NCI-H2227 (cell line): ENCODE measurements around the gene ETFA.
A peak's percentile ranks its signal among the peaks of the same experiment; 100 is the strongest.
"Not testable (repeated sequence)": the region's sequence is repeated elsewhere in the genome, so short reads cannot be mapped to it uniquely, and the experiment has no call there.

Experiments
- DNase-seq: peaks from one replicate; lab custom pipeline; 2025; ENCODE audit not compliant: unreplicated experiment; lab: John Stamatoyannopoulos, UW

The ETFA gene

GRCh38 chr15:76327191-76328105, 16.2 kb upstream of the ETFA start:
- DNase-seq, result no peak

DNA sequence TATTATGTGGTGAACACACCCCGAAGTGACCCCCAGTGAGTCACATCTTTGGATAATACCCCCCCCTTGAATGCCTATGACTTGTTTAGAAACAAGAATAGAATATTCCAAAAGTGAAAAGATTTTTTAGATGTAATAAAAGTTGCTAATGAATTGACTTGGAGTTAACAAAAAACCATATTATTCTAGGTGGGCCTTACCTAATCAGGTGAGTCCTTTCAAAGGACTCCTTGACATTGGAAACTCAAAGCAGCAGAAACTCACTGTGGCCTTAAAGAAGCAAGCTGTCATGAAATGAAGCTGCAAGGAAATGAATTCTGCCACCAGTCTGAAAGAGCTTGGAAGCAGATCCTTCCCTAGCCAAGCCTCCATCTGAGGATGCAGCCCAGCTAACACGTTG, 14.4 kb upstream of the ETFA start:
- DNase-seq, result no peak

- DNase-seq, result no peak
Measured at GRCh38 chr15:76324066-76324465, 12.8 kb upstream of the ETFA start.

DNA sequence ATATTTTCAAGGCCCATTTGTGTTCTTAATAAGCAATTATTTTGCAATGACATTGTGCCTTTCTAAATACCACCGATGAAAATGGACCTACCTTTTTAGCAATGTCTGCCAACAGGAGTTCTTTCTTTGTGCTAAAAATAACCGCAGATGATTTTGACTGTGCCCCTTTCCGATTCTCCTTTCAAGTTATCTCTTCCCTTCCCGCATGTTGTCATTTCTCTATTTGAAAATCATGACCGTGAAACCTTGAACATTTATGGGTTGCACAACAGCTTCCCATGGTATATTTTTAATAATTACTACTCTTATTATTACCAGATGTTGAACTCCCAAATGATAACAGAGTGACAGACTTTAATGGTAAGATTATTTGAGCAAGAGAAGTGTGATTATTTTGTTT, 10.3 kb upstream of the ETFA start:
- DNase-seq, result no peak

DNA sequence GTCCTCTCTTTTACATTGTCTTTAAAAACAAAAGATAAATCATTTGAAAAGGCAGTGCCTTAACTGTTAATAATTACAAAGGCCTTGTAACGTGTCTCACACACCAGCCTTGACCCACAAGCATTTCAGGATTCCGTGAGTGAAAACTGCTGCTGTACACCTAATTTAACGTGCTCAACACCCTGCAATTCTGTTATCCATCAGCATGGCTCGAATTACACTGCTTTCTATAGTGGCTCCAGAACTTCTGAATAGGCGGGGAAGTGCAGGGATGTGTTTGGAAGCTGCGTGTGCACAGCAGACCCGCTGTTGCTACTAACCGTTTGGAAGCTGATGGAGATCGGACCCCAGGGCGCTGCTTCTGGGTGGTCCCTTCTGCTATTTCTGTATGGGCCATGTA, 9.9 kb upstream of the ETFA start:
- DNase-seq, result no peak

DNA sequence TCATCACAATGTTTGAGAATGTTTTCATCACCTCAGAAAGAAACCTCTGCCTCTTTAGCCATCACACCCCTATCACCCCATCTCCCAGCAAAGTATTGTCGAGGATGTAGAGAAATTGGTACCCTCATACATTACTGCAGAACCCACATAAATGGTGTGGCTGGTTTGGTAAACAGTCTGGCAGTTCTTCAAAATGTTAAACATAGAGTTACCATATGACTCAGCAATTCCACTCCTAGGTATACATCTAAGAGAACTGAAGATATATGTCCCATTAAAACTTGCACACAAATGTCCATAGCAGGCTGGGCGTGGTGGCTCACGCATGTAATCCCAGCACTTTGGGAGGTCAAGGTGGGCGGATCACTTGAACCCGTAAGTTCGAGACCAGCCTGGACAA, 8.7 kb upstream of the ETFA start:
- DNase-seq, result no peak

DNA sequence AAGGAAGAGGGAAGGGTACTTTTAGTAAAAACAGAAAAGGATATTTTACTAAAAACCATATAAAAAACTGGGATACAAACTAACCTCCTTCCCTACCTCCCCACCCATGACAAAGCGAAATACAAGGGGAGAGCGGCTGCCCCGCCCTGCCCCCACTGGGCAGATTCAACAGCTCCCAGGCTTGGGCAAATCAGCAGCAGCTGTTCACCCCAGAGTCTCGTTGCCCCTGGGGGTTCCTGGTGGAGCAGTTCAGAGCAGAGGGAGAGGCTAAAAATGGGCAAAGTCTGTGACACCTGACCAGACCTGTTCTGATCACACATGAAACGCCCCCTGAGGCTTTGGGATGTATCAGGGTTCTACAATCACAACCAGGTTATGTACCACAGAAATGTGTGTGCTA, 2.5 kb upstream of the ETFA start:
- DNase-seq, result no peak

DNA sequence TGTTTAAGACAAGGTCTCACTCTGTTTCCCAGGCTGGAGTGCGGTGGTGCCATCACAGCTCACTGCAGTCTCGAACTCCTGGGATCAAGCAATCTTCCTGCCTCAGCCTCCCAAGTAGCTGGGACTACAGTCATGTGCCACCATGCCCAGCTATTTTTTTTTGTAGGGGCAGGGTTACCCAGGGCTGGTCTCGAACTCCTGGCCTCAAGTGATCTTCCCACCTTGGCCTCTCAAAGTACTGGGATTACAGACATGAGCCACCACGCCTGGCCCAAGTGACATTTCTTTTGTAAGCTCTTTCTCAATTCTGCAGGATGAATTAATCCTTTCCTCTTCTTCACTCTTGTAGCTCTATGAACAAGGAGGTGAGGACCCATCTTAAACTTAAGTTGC, 1.9 kb upstream of the ETFA start:
- DNase-seq, result not testable (repeated sequence)

DNA sequence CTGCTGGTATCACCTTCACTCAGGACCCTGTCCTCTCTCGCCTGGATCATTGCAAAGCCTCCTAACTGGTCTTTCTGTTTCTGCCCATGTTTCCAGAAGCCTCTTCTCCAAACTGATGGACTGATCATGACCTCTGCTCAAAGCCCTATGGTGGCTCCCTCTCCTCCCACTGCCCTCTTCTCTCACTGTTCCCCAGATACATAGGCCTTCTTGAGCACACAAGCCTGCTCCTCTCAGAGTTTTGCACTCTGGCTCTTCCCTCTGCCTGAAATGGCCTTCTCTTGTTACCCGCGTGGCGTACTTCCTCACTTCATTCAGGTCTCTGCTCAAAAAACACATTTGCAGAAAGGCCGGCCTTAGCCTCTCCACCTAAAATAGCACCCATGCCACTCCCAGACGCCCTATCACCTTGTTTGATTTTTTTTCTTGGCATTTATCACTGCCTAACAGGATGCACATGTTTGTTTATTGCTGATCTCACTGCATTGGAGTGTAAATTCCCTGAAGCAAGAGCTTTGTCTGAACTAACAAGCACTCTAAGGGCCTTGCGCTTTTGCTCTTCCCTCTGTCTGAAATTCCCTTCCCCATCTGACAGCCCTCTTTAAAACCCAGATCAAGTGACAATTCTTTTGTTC, 1.4 kb upstream of the ETFA start:
- no peak for DNase-seq

- no peak for DNase-seq
Measured at GRCh38 chr15:76310475-76311099, 682 bp downstream of the ETFA start.

DNA sequence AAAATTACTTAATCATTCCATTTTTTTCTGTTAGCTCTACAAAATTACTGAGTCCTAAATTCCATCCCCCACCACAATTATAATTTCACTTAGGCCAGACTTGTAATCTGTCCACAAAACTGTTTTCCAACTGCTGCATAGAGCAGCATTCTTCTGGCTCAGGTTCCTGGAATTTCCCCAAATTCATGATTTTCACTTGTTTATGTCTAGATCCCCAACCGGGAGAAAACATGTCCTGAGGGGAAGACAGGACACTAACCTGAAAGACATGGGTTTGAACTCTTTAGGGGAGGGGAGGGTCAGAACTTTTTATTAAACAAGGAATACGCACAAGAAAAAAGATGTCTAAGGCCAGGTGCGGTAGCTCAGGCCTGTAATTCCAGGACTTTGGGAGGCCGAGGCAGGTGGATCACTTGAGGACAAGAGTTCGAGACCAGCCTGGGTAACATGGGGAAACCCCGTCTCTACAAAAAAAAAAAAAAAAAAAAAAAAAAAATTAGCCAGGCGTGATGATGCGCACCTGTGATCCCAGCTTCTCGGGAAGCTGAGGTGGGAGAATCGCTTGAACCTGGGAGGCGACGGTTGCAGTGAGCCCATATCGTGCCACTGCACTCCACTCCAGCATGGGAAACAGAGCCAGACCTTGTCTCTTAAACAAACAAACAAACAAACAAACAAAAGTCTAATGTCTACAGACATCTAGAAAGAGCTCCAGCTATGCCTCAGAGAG, 1.5 kb downstream of the ETFA start:
- DNase-seq, result no peak

GRCh38 chr15:76303909-76304308, 7.4 kb downstream of the ETFA start:
- no peak for DNase-seq

GRCh38 chr15:76299786-76300185, 11.5 kb downstream of the ETFA start:
- no peak for DNase-seq

- DNase-seq, result no peak
Measured at GRCh38 chr15:76298986-76299385, 12.3 kb downstream of the ETFA start.

- DNase-seq, result not testable (repeated sequence)
Measured at GRCh38 chr15:76297951-76298350, 13.3 kb downstream of the ETFA start.

DNA sequence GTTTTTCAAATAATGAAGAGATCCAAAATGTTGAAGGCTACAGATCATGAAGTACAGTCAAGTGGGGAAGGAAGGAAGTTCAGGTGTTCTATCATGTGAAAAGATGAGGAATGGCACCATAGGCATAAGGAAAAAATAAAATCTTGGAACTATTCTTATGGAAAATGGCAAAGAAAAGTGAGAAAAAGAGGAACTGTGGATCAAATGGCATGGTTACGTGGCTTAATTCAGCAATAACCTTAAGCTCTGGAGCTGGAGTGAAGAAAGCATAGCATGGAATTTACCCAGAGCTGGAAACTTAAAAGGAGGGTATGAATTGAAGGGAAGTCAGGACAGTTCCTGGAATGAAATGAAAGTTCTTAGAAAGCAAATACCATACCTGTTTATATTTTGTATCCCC, 14.4 kb downstream of the ETFA start:
- DNase-seq, result no peak

GRCh38 chr15:76294463-76294862, 16.8 kb downstream of the ETFA start:
- not testable (repeated sequence) for DNase-seq

DNA sequence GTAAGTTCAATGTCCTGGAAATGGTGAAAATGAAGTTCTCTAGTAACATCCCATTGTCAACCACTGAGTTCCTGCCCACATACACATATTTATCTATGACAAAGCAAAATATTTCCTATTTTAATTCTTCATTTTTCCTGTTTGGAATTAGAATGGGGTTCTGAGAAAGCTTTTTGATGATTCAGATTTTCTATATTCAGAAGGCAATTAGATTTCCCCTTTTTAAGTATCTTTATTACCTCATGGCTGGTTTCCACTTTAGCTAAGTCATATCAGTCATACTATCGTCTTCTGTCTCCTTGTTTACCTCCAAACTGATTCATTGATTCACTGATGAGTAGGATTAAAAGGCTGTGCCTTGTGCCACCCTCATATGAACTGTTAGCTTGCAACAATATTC, 17.9 kb downstream of the ETFA start:
- no peak for DNase-seq

DNA sequence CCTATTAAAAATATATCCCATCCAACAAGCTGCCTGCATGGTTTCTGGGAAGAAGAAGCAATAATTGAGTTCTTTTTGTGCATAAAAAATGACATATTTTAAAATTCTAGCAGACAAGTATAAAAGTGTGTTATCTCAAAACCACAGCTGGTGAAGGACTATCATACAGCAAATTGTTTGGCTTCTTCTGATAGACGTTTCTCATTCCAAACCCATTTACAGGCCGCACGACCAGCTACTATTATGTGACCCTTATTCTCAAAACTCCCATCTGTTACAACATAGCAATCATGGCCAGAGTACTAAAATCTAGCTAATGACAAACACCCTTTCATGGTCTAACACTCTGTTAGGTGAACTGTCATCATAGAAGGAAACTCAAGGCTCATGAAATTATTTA, 21.7 kb downstream of the ETFA start:
- no peak for DNase-seq

DNA sequence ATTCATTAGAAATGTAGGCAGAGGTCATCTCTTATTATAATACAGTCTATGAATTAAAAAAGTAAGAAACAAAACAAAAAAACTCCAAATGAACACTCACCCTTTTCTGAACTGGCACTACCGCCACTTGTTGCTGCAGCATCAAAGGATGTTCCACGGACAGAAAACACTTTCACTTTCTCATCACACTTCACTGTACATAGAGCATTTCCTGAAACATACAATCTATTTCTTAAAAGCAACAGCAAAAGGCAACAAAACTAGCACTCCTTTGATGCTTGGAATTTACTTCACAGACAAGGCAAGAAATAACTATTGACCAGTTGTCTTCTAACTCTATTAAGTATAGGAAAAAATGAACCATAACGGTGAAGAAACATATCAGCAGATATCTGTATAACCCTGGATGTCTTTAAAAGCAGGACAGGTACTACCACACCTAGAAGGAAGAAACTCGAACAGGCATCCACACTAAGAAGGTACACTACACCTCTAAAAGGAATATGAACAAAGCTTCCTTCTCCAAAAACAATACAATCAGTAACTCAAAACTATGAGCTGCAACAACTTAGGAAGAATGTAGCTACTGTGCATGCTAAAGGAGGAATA, 24.9 kb downstream of the ETFA start:
- no peak for DNase-seq

GRCh38 chr15:76285241-76285825, 25.9 kb downstream of the ETFA start:
- peak; percentile 12 for DNase-seq
